Activated CD4-positive, alpha-beta T cell treated with anti-CD3 and anti-CD28 coated beads for 48 hours (primary cell): ENCODE data around the gene ZNRF3.
"Not testable (repeated sequence)": the region's sequence is repeated elsewhere in the genome, so short reads cannot be mapped to it uniquely, and the experiment has no call there.

Experiments
- DNase-seq: peaks from one replicate; pipeline ENCODE4 v3.0.0-alpha.2; 2020

Gene ZNRF3

GRCh38 chr22:28884747-28885350 lies 1.5 kb downstream of the ZNRF3 start:
- DNase-seq = no peak

GRCh38 chr22:28885939-28886338 lies 2.6 kb downstream of the ZNRF3 start:
- DNase-seq = no peak

GRCh38 chr22:28886679-28887078 lies 3.3 kb downstream of the ZNRF3 start:
- DNase-seq = not testable (repeated sequence)

- DNase-seq = no peak
These were observed 4.5 kb downstream of the ZNRF3 start for GRCh38 chr22:28887725-28888459.

GRCh38 chr22:28889478-28890024 lies 6.2 kb downstream of the ZNRF3 start:
- DNase-seq = no peak

- no peak for DNase-seq
These were observed 7.9 kb downstream of the ZNRF3 start for GRCh38 chr22:28891156-28891733.

- DNase-seq = no peak
These were observed 8.9 kb downstream of the ZNRF3 start for GRCh38 chr22:28892175-28892731.

- no peak for DNase-seq
These were observed 10.4 kb downstream of the ZNRF3 start for GRCh38 chr22:28893810-28894209.

- DNase-seq = no peak
These were observed 11.0 kb downstream of the ZNRF3 start for GRCh38 chr22:28894334-28894733.

GRCh38 chr22:28894807-28895206 lies 11.4 kb downstream of the ZNRF3 start:
- no peak for DNase-seq

- no peak for DNase-seq
These were observed 13.2 kb downstream of the ZNRF3 start for GRCh38 chr22:28896611-28897010.

- DNase-seq = no peak
These were observed 14.9 kb downstream of the ZNRF3 start for GRCh38 chr22:28898233-28898629.

- DNase-seq = peak; percentile 35
These were observed 16.0 kb downstream of the ZNRF3 start for GRCh38 chr22:28899199-28899853.

- DNase-seq = no peak
These were observed 17.1 kb downstream of the ZNRF3 start for GRCh38 chr22:28900379-28900925.

GRCh38 chr22:28902490-28902889 lies 19.1 kb downstream of the ZNRF3 start:
- DNase-seq = no peak

GRCh38 chr22:28903080-28903479 lies 19.7 kb downstream of the ZNRF3 start:
- DNase-seq = no peak

GRCh38 chr22:28903729-28904128 lies 20.4 kb downstream of the ZNRF3 start:
- no peak for DNase-seq

- DNase-seq = no peak
These were observed 21.0 kb downstream of the ZNRF3 start for GRCh38 chr22:28904211-28904896.

GRCh38 chr22:28905256-28905832 lies 22.0 kb downstream of the ZNRF3 start:
- no peak for DNase-seq

- no peak for DNase-seq
These were observed 22.9 kb downstream of the ZNRF3 start for GRCh38 chr22:28906312-28906711.

- peak; percentile 86 for DNase-seq
These were observed 24.1 kb downstream of the ZNRF3 start for GRCh38 chr22:28907311-28908008.
